ENCODE measurements around the gene UIMC1. TPM values are rescaled to one million over a fixed set of nuclear protein-coding genes. Genes with fewer than 3 reads are reported as not detected.

Gene UIMC1
- total and polyA plus RNA-seq, 2 of the 4 experiments (the other 2 are of a cell fraction) = 19.5 to 27.6 TPM

GRCh38 chr5:176986280-176986679 lies 20.3 kb downstream of the UIMC1 start:
- no peak overlapping the region for H2AFZ ChIP-seq (replicated peaks; ENCODE audit: low read length, poor library complexity)
- H3K36me3 ChIP-seq (ENCODE audit: control insufficient read depth, insufficient read depth, low read length) = peaks cover 3% of the 10 kb centered on the region
- DNase-seq = no peak
- POLR2A ChIA-PET (ENCODE audit: unreplicated experiment) = no interaction called here
- H2AK5ac ChIP-seq (ENCODE audit: low read depth, low read length) = no peak overlapping the region
- no peak overlapping the region for H3K4me3 ChIP-seq (ENCODE audit: insufficient read depth, low read depth, low read length)
- H4K8ac ChIP-seq (ENCODE audit: low read depth in 2 of 2, low read length in 2 of 2) = no peak overlapping the region
- H4K91ac ChIP-seq (ENCODE audit: insufficient read depth, low read depth, low read length) = no peak overlapping the region
- H3K4me2 ChIP-seq (ENCODE audit: low read depth, low read length) = no peak overlapping the region
- no peak overlapping the region for H2BK120ac ChIP-seq (ENCODE audit: low read depth, low read length)
- H4K20me1 ChIP-seq (ENCODE audit: insufficient read depth, low read length) = peaks cover 41% of the 10 kb centered on the region
- no peak for TF ChIP-seq BHLHE40 (IDR thresholded peaks at IDR 0.05; ENCODE audit: low read depth, low read length)
- no peak for TF ChIP-seq MAFK (IDR thresholded peaks at IDR 0.05; ENCODE audit: low read depth, low read length)
- TF ChIP-seq USF2 (IDR thresholded peaks at IDR 0.05; ENCODE audit: low read depth, low read length) = no peak
- no peak for TF ChIP-seq POLR2A (IDR thresholded peaks at IDR 0.05; ENCODE audit: low read depth, low read length)
- no CpG with 5 or more reads among the region's 2 CpGs for WGBS, 2 experiments (ENCODE audit: extremely low coverage in 2 of 2, insufficient read length in 1 of 2)
- no peak overlapping the region for H2AK9ac ChIP-seq (replicated peaks; ENCODE audit: low read depth, low read length, poor library complexity)
- no peaks in the 10 kb centered on the region; the same call in 1 of the 2 replicates for H3K9me1 ChIP-seq (ENCODE audit: insufficient read depth, low read length)
- no peak overlapping the region for H2BK15ac ChIP-seq (ENCODE audit: low read depth, low read length)
- in situ Hi-C loops (cut with MboI; ENCODE audit: low sequenced_read_pairs) = no loop called here
- H3K23ac ChIP-seq (ENCODE audit: low read depth, low read length) = no peak overlapping the region
- H3K27me3 ChIP-seq (ENCODE audit: control insufficient read depth, insufficient read depth, low read length) = no peaks in the 10 kb centered on the region
- no peak overlapping the region for H3K14ac ChIP-seq (replicated peaks; ENCODE audit: low read depth, low read length)
- H3K9ac ChIP-seq (ENCODE audit: low read depth, low read length) = no peak overlapping the region
- no peak overlapping the region for H2BK20ac ChIP-seq (ENCODE audit: low read depth, low read length)
- H3K4ac ChIP-seq (ENCODE audit: low read depth, low read length) = no peak overlapping the region
- H3K27ac ChIP-seq (ENCODE audit: insufficient read depth, low read length) = no peak overlapping the region
- no peak overlapping the region for H4K5ac ChIP-seq (ENCODE audit: low read depth, low read length)
- H3K9me3 ChIP-seq (ENCODE audit: control insufficient read depth, insufficient read depth, low read length) = no peaks in the 10 kb centered on the region
- dilution Hi-C loops (cut with HindIII; ENCODE audit: low sequenced_read_pairs, unreplicated experiment) = no loop called here
- CTCF ChIA-PET = interaction anchor here (0.5 kb wide), 1 partner anchor 16 kb away, joined by 5 read pairs; no protein-coding TSS in a partner anchor
- H3K4me1 ChIP-seq (ENCODE audit: control insufficient read depth, insufficient read depth, low read length) = no peaks in the 10 kb centered on the region
- H3K79me1 ChIP-seq (ENCODE audit: low read depth in 1 of 2, low read length in 2 of 2) = peaks cover 11 to 56% of the 10 kb centered on the region in 2 experiments
- BruUV-seq (replicated peaks) = no TSS peak
- H2BK5ac ChIP-seq (ENCODE audit: low read depth, low read length, poor library complexity, severe bottlenecking) = no peak overlapping the region
- no peak for ATAC-seq (ENCODE audit: low read depth)
- H3K56ac ChIP-seq (ENCODE audit: extremely low read depth, insufficient read depth, low read length) = no peak overlapping the region
- intact Hi-C loops (cut with micrococcal nuclease) = no loop called here
- H3K18ac ChIP-seq (ENCODE audit: low read depth, low read length) = no peak overlapping the region

Data from IMR-90 (cell line).